ENCODE results near the gene UVRAG. TPM values are rescaled to one million over a fixed set of nuclear protein-coding genes. Genes with fewer than 3 reads are reported as not detected.

UVRAG gene
- total and polyA plus RNA-seq, 2 donors (not counting 1 experiment from before 2014, with no cell fraction given): 37.7 to 94.1 TPM

DNA sequence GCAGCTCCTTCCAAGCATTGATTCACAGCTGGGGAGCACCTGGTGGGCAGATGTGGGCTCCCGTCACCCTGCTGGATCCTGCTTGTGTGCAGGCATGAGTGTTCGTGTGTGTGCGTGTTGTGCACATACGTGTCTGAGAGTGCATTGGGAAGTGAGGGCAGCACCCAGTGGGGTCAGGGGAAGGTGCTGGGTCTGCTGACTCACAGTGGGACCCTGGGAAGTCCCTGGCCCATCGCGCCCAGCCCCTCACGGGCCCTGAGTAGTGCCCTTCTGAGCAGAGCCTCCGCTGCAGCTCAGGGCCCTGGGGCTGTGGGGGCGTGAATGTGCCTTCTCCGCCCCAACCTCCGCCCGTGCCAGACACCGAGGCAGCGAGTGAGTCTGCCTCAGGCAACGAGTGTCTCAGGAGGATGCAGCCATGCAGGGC, 354.5 kb downstream of the UVRAG start:
- Histone ChIP-seq H3K9ac (ENCODE audit: low read length) (no peak overlapping the region), H3K9me3 (ENCODE audit: control extremely low read depth in 1 of 3, control insufficient read depth in 2 of 3, insufficient read depth in 1 of 3, low read length in 2 of 3) (no peaks in the 10 kb centered on the region), H3K4me2 (replicated peaks; ENCODE audit: low read depth, low read length, poor library complexity, severe bottlenecking) (no peak overlapping the region), H3K4me3 (ENCODE audit: control extremely low read depth in 1 of 5, extremely low read depth in 1 of 5, insufficient read depth in 1 of 5, low read depth in 2 of 5, low read length in 4 of 5) (no peak overlapping the region), H2AFZ (ENCODE audit: insufficient read depth, low read depth, low read length, poor library complexity, severe bottlenecking) (no peak overlapping the region), H3K27ac (ENCODE audit: low read length in 2 of 2) (no peak overlapping the region), H3K79me2 (ENCODE audit: control insufficient read depth, insufficient read depth, low read length) (no peaks in the 10 kb centered on the region), H3K4me1 (ENCODE audit: control insufficient read depth in 2 of 2, insufficient read depth in 2 of 2, low read length in 2 of 2) (no peaks in the 10 kb centered on the region), H3K36me3 (replicated peaks in 1 of 2; ENCODE audit: control extremely low read depth in 1 of 2, control insufficient read depth in 1 of 2, extremely low read depth in 1 of 2, insufficient read depth in 2 of 2, low read length in 1 of 2) (no peaks in the 10 kb centered on the region), H4K20me1 (ENCODE audit: control insufficient read depth, insufficient read depth, low read length, poor library complexity, severe bottlenecking) (no peaks in the 10 kb centered on the region), H3K27me3 (replicated peaks in 1 of 4; ENCODE audit: control extremely low read depth in 1 of 4, control insufficient read depth in 3 of 4, insufficient read depth in 4 of 4, low read length in 3 of 4) (no peaks in the 10 kb centered on the region)
- no peak for ATAC-seq (ENCODE audit: low read depth)
- CTCF ChIA-PET: no interaction called here
- no peaks in the 10 kb centered on the region for H3K4me1 Mint-ChIP-seq
- intact Hi-C loops (cut with micrococcal nuclease): no loop called here
- no peak overlapping the region for H3K4me3 Mint-ChIP-seq
- H3K9me3 Mint-ChIP-seq (ENCODE audit: insufficient read depth): no peaks in the 10 kb centered on the region
- H3K27ac Mint-ChIP-seq: no peak overlapping the region
- WGBS (ENCODE audit: insufficient coverage): 68% methylated on average over 15 of the region's 15 CpGs
- TF ChIP-seq, protein P1, sequence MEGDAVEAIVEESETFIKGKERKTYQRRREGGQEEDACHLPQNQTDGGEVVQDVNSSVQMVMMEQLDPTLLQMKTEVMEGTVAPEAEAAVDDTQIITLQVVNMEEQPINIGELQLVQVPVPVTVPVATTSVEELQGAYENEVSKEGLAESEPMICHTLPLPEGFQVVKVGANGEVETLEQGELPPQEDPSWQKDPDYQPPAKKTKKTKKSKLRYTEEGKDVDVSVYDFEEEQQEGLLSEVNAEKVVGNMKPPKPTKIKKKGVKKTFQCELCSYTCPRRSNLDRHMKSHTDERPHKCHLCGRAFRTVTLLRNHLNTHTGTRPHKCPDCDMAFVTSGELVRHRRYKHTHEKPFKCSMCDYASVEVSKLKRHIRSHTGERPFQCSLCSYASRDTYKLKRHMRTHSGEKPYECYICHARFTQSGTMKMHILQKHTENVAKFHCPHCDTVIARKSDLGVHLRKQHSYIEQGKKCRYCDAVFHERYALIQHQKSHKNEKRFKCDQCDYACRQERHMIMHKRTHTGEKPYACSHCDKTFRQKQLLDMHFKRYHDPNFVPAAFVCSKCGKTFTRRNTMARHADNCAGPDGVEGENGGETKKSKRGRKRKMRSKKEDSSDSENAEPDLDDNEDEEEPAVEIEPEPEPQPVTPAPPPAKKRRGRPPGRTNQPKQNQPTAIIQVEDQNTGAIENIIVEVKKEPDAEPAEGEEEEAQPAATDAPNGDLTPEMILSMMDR (IDR thresholded peaks at IDR 0.05): no peak
- no peak for TF ChIP-seq EZH2 (IDR thresholded peaks at IDR 0.05; ENCODE audit: borderline replicate concordance, insufficient read depth, low read depth, low read length, poor library complexity, severe bottlenecking)
- POLR2A ChIA-PET: no interaction called here
- DNase-seq: no peak
- H3K27me3 Mint-ChIP-seq: peaks cover 6% of the 10 kb centered on the region

DNA sequence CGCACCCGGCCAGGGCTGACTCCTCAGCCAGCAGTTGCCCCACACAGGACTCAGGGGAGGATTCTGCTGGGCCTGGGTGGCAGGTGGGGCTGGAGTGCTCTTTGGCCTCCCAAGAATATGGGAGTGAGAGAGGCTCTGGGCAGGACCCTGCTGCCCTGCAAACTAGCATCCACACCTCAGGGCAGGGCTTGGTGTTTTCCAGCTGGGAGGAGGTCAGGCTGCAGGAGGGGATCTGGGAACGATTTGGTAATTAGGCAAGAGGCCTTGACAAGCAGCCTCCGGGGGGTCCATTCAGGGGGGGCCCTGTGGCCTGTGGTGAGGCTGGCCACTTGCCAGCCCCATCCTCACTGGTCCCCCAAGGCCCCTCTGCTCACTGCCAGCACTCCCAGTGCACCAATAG, 355.5 kb downstream of the UVRAG start:
- Histone ChIP-seq H3K4me2 (replicated peaks; ENCODE audit: low read depth, low read length, poor library complexity, severe bottlenecking) (no peak overlapping the region), H3K79me2 (ENCODE audit: control insufficient read depth, insufficient read depth, low read length) (no peaks in the 10 kb centered on the region), H4K20me1 (ENCODE audit: control insufficient read depth, insufficient read depth, low read length, poor library complexity, severe bottlenecking) (no peaks in the 10 kb centered on the region), H3K4me1 (ENCODE audit: control insufficient read depth in 2 of 2, insufficient read depth in 2 of 2, low read length in 2 of 2) (no peaks in the 10 kb centered on the region), H3K27ac (ENCODE audit: low read length in 2 of 2) (no peak overlapping the region), H3K36me3 (replicated peaks in 1 of 2; ENCODE audit: control extremely low read depth in 1 of 2, control insufficient read depth in 1 of 2, extremely low read depth in 1 of 2, insufficient read depth in 2 of 2, low read length in 1 of 2) (no peaks in the 10 kb centered on the region), H3K27me3 (replicated peaks in 1 of 4; ENCODE audit: control extremely low read depth in 1 of 4, control insufficient read depth in 3 of 4, insufficient read depth in 4 of 4, low read length in 3 of 4) (no peaks in the 10 kb centered on the region), H3K9ac (ENCODE audit: low read length) (no peak overlapping the region), H2AFZ (ENCODE audit: insufficient read depth, low read depth, low read length, poor library complexity, severe bottlenecking) (no peak overlapping the region), H3K4me3 (ENCODE audit: control extremely low read depth in 1 of 5, extremely low read depth in 1 of 5, insufficient read depth in 1 of 5, low read depth in 2 of 5, low read length in 4 of 5) (no peak overlapping the region), H3K9me3 (ENCODE audit: control extremely low read depth in 1 of 3, control insufficient read depth in 2 of 3, insufficient read depth in 1 of 3, low read length in 2 of 3) (no peaks in the 10 kb centered on the region)
- CTCF ChIA-PET: no interaction called here
- 89% methylated on average over 2 of the region's 4 CpGs for WGBS (ENCODE audit: insufficient coverage)
- Mint-ChIP-seq H3K4me3 (no peak overlapping the region), H3K9me3 (ENCODE audit: insufficient read depth) (no peaks in the 10 kb centered on the region), H3K27me3 (peaks cover 6% of the 10 kb centered on the region), H3K4me1 (no peaks in the 10 kb centered on the region), H3K27ac (no peak overlapping the region)
- POLR2A ChIA-PET: no interaction called here
- intact Hi-C loops (cut with micrococcal nuclease): no loop called here
- ATAC-seq (ENCODE audit: low read depth) (no peak), DNase-seq (no peak)
- no peak for TF ChIP-seq EZH2 (IDR thresholded peaks at IDR 0.05; ENCODE audit: borderline replicate concordance, insufficient read depth, low read depth, low read length, poor library complexity, severe bottlenecking)
- TF ChIP-seq, protein P1 (IDR thresholded peaks at IDR 0.05): no peak
